ENCODE results near the gene SYNE2.
"Not testable (repeated sequence)": the region's sequence is repeated elsewhere in the genome, so short reads cannot be mapped to it uniquely, and the experiment has no call there.

Gene SYNE2, protein sequence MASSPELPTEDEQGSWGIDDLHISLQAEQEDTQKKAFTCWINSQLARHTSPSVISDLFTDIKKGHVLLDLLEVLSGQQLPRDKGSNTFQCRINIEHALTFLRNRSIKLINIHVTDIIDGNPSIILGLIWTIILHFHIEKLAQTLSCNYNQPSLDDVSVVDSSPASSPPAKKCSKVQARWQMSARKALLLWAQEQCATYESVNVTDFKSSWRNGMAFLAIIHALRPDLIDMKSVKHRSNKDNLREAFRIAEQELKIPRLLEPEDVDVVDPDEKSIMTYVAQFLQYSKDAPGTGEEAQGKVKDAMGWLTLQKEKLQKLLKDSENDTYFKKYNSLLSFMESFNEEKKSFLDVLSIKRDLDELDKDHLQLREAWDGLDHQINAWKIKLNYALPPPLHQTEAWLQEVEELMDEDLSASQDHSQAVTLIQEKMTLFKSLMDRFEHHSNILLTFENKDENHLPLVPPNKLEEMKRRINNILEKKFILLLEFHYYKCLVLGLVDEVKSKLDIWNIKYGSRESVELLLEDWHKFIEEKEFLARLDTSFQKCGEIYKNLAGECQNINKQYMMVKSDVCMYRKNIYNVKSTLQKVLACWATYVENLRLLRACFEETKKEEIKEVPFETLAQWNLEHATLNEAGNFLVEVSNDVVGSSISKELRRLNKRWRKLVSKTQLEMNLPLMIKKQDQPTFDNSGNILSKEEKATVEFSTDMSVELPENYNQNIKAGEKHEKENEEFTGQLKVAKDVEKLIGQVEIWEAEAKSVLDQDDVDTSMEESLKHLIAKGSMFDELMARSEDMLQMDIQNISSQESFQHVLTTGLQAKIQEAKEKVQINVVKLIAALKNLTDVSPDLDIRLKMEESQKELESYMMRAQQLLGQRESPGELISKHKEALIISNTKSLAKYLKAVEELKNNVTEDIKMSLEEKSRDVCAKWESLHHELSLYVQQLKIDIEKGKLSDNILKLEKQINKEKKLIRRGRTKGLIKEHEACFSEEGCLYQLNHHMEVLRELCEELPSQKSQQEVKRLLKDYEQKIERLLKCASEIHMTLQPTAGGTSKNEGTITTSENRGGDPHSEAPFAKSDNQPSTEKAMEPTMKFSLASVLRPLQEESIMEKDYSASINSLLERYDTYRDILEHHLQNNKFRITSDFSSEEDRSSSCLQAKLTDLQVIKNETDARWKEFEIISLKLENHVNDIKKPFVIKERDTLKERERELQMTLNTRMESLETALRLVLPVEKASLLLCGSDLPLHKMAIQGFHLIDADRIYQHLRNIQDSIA (N-terminal part only)

DNA sequence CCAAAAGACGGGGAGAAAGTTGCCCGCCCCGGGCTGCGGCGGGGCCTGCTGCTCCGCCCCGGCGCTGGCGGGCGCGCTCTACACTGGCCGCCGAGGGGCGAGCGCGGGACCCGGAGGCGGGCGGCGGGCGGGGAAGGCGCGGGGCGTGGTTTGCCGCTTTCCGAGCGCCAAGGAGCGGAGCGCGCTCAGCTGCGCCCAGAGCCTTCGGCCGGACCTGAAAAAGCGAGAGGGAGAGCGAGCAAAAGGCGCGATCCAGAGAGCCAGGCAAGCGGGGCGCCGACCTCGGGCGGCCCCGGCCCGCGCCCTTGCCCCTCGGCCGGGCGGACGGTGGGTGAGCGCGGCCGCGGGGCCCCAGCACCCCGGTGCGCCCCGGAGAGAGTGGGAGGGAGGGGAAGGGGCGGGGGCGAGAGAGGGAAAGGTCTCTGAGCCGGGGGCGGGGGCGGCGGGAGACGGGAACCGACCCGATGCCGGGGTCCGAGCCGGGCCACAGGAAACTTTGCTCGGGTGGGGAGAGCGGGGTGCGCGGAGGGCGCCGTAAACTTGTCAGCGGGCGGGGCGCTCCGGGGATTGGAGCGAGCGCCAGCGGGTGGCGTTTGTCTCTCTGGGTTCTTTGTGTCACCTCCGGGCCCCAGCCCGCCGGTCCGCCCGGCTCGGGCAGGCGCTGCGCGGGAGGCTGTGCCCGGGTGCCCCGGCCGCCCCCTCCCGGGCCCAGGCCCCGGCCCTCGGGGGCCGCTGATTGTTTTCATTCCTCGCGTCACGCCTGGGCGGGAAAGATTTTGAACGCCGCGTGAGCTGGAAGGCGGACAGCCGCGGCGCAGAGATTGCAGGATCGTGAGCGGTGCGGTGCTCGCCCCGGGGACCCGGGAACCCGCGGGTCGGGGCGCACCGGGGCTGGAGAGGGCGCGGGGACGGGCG lies at the start of gene SYNE2:
TSS of gene SYNE2 (plus strand) at position 188 of the 915 bp plus-strand sequence. CDS start 56,145 bp downstream, outside the sequence.
- DNase-seq: no peak

DNA sequence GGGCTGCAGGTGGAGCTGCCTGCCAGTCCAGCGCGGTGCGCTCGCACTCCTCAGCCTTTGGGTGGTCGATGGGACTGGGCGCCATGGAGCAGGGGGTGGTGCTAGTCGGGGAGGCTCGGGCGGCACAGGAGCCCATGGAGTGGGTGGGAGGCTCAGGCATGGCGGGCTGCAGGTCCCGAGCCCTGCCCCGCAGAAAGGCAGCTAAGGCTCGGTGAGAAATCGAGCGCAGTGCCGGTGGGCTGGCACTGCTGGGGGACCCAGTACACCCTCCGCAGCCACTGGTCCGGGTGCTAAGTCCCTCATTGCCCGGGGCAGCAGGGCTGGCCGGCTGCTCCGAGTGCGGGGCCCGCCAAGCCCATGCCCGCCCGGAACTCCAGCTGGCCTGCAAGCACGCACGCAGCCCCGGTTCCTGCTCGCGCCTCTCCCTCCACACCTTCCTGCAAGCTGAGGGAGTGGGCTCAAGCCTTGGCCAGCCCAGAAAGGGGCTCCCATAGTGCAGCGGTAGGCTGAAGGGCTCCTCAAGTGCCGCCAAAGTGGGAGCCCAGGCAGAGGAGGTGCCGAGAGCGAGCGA lies 49.5 kb upstream of the SYNE2 start:
- DNase-seq: not testable (repeated sequence)

GRCh38 chr14:63806064-63806463 lies 46.7 kb upstream of the SYNE2 start:
- DNase-seq: not testable (repeated sequence)

DNA sequence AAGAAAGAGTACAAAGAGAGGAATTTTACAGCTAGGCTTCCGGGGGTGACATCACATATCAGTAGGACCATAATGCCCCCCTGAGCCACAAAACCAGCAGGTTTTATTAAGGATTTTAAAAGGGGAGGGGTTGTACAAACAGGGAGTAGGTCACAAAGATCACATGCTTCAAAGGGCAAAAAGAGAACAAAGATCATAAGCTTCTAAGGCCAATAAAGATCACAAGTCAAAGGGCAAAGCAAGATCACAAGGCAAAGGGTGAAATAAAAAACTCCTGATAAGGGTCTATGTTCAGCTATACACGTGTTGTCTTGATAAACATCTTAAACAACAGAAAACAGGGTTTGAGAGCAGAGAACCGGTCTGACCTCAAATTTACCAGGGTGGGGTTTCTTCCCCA lies 41.1 kb upstream of the SYNE2 start:
- DNase-seq: not testable (repeated sequence)

GRCh38 chr14:63833728-63834127 lies 19.1 kb upstream of the SYNE2 start:
- DNase-seq: no peak

GRCh38 chr14:63840981-63841380 lies 11.8 kb upstream of the SYNE2 start:
- no peak for DNase-seq

DNA sequence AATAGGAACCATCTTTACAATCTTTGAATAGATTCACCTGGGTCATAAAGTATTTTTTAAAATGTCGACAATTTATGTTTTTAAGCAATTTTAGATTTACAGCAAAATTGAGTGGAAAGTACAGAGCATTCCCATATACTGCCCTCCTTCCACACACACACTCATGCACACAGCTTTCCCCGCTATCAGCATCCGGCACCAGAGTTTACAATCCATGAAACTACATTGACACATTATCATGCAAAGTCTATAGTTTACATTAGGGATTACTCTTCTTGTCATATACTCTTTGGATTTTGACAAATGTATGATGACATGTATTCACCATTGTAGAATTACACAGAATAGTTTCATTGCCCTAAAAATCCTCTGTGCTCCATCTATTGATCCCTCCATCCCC lies 9.0 kb upstream of the SYNE2 start:
- no peak for DNase-seq

- DNase-seq: no peak
Measured at GRCh38 chr14:63848890-63849289, 3.9 kb upstream of the SYNE2 start.

GRCh38 chr14:63852271-63852816 lies 460 bp upstream of the SYNE2 start:
- DNase-seq: no peak

GRCh38 chr14:63853831-63854293 lies 1.1 kb downstream of the SYNE2 start:
- no peak for DNase-seq

- no peak for DNase-seq
Measured at GRCh38 chr14:63854330-63854729, 1.5 kb downstream of the SYNE2 start.

DNA sequence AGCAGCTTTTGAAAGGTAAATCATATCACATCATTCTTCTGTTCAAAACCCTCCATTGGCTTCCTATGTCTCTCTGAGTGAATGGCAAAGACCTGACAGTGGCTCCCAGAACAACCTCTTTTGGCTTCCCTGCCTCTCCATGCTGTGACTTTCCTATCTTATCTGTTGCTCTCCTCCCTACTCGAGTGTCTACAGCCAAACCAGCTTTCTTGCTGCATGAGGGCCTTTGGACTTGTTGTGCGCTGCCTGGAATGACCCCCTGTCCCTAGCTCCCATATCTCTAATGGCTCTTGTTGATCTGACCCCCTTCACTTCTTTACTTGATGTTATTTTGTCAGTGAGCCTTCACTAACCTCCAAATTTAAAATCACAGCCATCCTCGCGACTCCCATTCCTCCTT lies 2.5 kb downstream of the SYNE2 start:
- DNase-seq: no peak

DNA sequence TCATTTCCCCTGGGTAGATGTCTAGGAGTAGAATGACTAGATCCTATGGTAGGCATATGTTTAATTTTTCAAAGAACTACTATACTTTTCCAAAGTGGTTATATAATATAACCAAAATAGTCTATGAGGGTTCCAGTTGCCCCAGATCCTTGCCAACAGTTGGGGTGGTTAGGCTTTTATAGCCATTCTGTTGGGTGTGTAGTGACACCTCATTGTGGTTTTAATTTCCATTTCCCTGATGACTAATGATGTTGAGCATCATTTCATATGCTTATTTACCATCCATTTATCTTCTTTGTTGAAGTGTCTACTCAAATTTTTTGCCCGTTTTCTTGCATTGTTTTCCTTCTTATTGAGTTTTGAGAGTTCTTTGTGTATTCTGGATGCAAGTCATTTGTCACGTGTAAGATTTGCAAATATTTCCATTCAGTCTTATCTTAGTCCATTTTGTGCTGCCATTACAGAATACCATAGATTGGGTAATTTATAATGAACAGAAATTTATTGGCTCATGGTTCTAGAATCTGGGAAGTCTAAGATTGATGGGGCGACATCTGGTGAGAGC lies 4.7 kb downstream of the SYNE2 start:
- DNase-seq: no peak

DNA sequence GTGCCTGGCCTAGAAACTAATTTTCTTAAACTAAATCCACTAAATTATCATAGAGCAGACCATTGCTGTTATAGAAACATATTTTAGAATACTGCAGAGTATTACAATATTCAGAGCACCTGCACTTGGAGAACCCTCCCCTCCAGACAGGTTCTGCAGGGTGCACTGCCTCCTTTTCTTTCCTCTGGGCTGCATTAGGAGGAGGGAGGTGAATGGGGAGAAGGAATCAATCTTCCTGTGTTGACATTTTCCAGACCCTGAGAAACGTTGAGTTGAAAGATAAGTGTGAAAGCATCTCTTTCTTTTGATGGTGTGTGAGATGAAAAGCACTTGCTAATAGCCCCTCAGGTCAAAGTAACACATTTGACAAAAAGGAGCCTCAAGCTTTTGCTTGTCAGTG lies 7.3 kb downstream of the SYNE2 start:
- no peak for DNase-seq

DNA sequence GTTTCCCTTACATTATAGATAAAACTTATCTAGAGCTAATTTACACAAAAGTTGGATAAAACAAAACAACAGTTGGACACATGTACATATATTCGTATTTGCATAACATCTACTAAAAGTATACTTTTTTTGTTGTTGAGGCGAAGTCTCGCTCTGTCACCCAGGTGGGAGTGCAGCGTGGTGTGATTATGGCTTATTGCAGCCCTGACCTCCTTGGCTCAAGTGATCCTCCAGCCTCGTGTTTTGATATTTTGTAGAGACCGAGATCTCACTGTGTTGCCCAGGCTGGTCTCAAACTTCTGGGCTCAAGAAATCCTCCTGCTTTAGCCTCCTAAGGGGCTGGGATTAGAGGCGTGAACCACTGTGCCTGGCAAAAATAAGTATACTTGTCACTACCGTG lies 9.4 kb downstream of the SYNE2 start:
- DNase-seq: no peak

DNA sequence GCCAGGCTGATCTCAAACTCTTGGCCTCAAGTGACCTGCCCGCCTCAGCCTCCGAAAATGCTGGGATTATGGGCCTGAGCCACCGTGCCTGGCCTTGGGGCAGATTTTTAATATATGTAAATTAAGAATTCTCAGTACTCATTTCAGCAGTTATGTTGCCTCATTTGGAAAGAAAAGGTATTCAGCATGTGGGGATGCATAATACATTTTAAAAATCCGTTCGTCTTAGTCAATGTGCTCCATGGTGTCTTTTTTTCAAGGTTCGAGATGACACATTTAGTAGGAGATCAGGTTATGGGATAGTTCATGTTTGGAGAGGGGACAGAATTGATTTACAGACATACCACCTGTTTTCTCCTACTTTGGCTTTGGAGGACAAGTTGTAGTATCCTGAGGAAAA lies 10.2 kb downstream of the SYNE2 start:
- no peak for DNase-seq

DNA sequence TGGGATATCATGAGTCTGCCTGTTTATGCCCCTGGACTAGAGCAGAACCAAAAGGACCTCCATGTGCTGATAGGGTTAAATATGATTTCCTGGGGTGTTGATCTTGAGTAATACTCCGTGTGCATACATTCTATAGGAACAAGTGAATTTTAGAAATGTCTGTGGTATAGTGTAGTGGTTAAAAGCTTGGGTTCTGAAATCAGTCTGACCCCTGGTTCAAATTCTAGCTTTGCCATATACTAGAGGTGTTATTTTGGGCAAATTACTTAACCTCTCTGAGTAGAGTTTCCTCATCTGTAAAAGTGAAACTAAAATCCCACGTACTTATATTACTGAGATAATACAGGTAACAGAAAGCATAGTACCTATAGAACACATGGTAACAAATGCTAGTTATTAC lies 12.0 kb downstream of the SYNE2 start:
- not testable (repeated sequence) for DNase-seq

- DNase-seq: no peak
Measured at GRCh38 chr14:63867933-63868921, 15.4 kb downstream of the SYNE2 start.

GRCh38 chr14:63869940-63870752 lies 17.3 kb downstream of the SYNE2 start:
- DNase-seq: not testable (repeated sequence)

Measured in GF-D8 (cell line).